ENCODE measurements around the gene ALMS1.
"Not testable (repeated sequence)": the region's sequence is repeated elsewhere in the genome, so short reads cannot be mapped to it uniquely, and the experiment has no call there.

ALMS1 gene

GRCh38 chr2:73504850-73505249, 119.2 kb downstream of the ALMS1 start:
- FAIRE-seq: not testable (repeated sequence)

GRCh38 chr2:73510470-73510869, 124.8 kb downstream of the ALMS1 start:
- not testable (repeated sequence) for FAIRE-seq

GRCh38 chr2:73516033-73516432, 130.4 kb downstream of the ALMS1 start:
- no peak for FAIRE-seq

- FAIRE-seq: no peak
Observed at GRCh38 chr2:73528688-73529087, 143.1 kb downstream of the ALMS1 start.

GRCh38 chr2:73530773-73531172, 145.1 kb downstream of the ALMS1 start:
- FAIRE-seq: not testable (repeated sequence)

- no peak for FAIRE-seq
Observed at GRCh38 chr2:73532381-73532780, 146.7 kb downstream of the ALMS1 start.

- FAIRE-seq: no peak
Observed at GRCh38 chr2:73536133-73536840, 150.7 kb downstream of the ALMS1 start.

- not testable (repeated sequence) for FAIRE-seq
Observed at GRCh38 chr2:73560875-73561274, 175.2 kb downstream of the ALMS1 start.

GRCh38 chr2:73561422-73561821, 175.8 kb downstream of the ALMS1 start:
- FAIRE-seq: no peak

- no peak for FAIRE-seq
Observed at GRCh38 chr2:73564986-73565385, 179.3 kb downstream of the ALMS1 start.

- FAIRE-seq: no peak
Observed at GRCh38 chr2:73566288-73566878, 180.7 kb downstream of the ALMS1 start.

GRCh38 chr2:73575261-73575660, 189.6 kb downstream of the ALMS1 start:
- FAIRE-seq: no peak

GRCh38 chr2:73582364-73582763, 196.7 kb downstream of the ALMS1 start:
- no peak for FAIRE-seq

- no peak for FAIRE-seq
Observed at GRCh38 chr2:73588177-73588576, 202.5 kb downstream of the ALMS1 start.

GRCh38 chr2:73593680-73594079, 208.0 kb downstream of the ALMS1 start:
- FAIRE-seq: no peak

GRCh38 chr2:73594251-73594650, 208.6 kb downstream of the ALMS1 start:
- FAIRE-seq: no peak

GRCh38 chr2:73601780-73602179, 216.1 kb downstream of the ALMS1 start:
- no peak for FAIRE-seq

GRCh38 chr2:73603099-73603588, 217.5 kb downstream of the ALMS1 start:
- not testable (repeated sequence) for FAIRE-seq

- not testable (repeated sequence) for FAIRE-seq
Observed at GRCh38 chr2:73604589-73604988, 219.0 kb downstream of the ALMS1 start.

GRCh38 chr2:73610111-73610510, 224.5 kb downstream of the ALMS1 start:
- no peak for FAIRE-seq

- FAIRE-seq: no peak
Observed at GRCh38 chr2:73611193-73611592, 225.6 kb downstream of the ALMS1 start.

- no peak for FAIRE-seq
Observed at GRCh38 chr2:73611867-73612266, 226.2 kb downstream of the ALMS1 start.

GRCh38 chr2:73614105-73614504, 228.5 kb downstream of the ALMS1 start:
- FAIRE-seq: no peak

- FAIRE-seq: no peak
Observed at GRCh38 chr2:73614997-73615396, 229.4 kb downstream of the ALMS1 start.

GRCh38 chr2:73619925-73620324, 234.3 kb downstream of the ALMS1 start:
- FAIRE-seq: not testable (repeated sequence)
